OCI-LY7 (cell line): ENCODE results near the gene ENTR1. TPM values are rescaled to one million over a fixed set of nuclear protein-coding genes. Genes with fewer than 3 reads are reported as not detected.
A peak's percentile ranks its signal among the peaks of the same experiment; 100 is the strongest.

ENCODE experiments used
- BruUV-seq: library from RNA; stranded (reverse); fragments of 400-500 nt; replicated peaks from 2 replicates; lab custom pipeline; 2021; lab: Mats Ljungman, UMichigan
- CTCF ChIA-PET: fragments of 300-600 bp; sonication (Branson Sonifier 250); formaldehyde crosslinking; loops from one replicate; lab custom pipeline; 2022; ENCODE audit warnings: antibody characterized with exemption; ENCODE audit not compliant: unreplicated experiment; lab: Charles Lee
- POLR2A ChIA-PET: fragments of 300-600 bp; sonication (Branson Sonifier 250); formaldehyde crosslinking; loops from one replicate; lab custom pipeline; 2022; ENCODE audit warnings: antibody characterized with exemption; lab: Charles Lee
- DNase-seq: peaks from one replicate; pipeline ENCODE4 v3.0.0-alpha.2; 2015; ENCODE audit warnings: low spot score
- H2AFZ ChIP-seq: fragments of 200-600 bp; sonication (generic), shearing (Covaris generic); 2 replicates; pipeline ENCODE4 v1.6.1; 2014; ENCODE audit warnings: mild to moderate bottlenecking, antibody characterized with exemption, low read length, moderate library complexity
- H3K27ac ChIP-seq: fragments of 200-600 bp; sonication (generic); 2 replicates; pipeline ENCODE4 v1.5.1; 2014; ENCODE audit warnings: mixed run types, low read depth, mild to moderate bottlenecking, moderate library complexity, low read length, inconsistent platforms; ENCODE audit not compliant: poor library complexity, severe bottlenecking
- H3K36me3 ChIP-seq: fragments of 200-600 bp; sonication (generic); 2 replicates; pipeline ENCODE4 v1.6.1; 2014; ENCODE audit warnings: mild to moderate bottlenecking, antibody characterized with exemption, low read length, moderate library complexity, mixed read lengths; ENCODE audit not compliant: insufficient read depth
- H3K4me1 ChIP-seq: fragments of 200-600 bp; sonication (generic); 2 replicates; pipeline ENCODE4 v1.5.1; 2014; ENCODE audit warnings: mild to moderate bottlenecking, low read length; ENCODE audit not compliant: insufficient read depth, poor library complexity, severe bottlenecking
- H3K4me2 ChIP-seq: fragments of 200-600 bp; sonication (generic); 2 replicates; pipeline ENCODE4 v1.6.1; 2014; ENCODE audit warnings: mild to moderate bottlenecking, low read length
- H3K4me3 ChIP-seq: fragments of 200-600 bp; sonication (generic); 2 replicates; pipeline ENCODE4 v1.5.1; 2014; ENCODE audit warnings: mild to moderate bottlenecking, low read depth, low read length; ENCODE audit not compliant: poor library complexity, severe bottlenecking
- H3K79me2 ChIP-seq: fragments of 200-600 bp; sonication (generic); 2 replicates; pipeline ENCODE4 v1.6.1; 2016; ENCODE audit warnings: low read depth, mild to moderate bottlenecking, low read length, moderate library complexity, mixed read lengths; ENCODE audit not compliant: insufficient read depth
- H3K9me2 ChIP-seq: fragments of 200-600 bp; sonication (generic); 2 replicates; pipeline ENCODE4 v1.6.1; 2016; ENCODE audit warnings: mild to moderate bottlenecking, low read length, mixed read lengths; ENCODE audit not compliant: insufficient read depth
- H3K9me3 ChIP-seq: fragments of 200-600 bp; sonication (generic); 2 replicates; pipeline ENCODE4 v1.6.1; 2014; ENCODE audit warnings: mild to moderate bottlenecking, mixed run types, low read length, mixed read lengths
- H4K20me1 ChIP-seq: fragments of 200-600 bp; sonication (generic); 2 replicates; pipeline ENCODE4 v1.6.1; 2014; ENCODE audit warnings: mild to moderate bottlenecking, antibody characterized with exemption, low read length, moderate library complexity, mixed read lengths; ENCODE audit not compliant: insufficient read depth
- CTCF ChIP-seq: fragments of 200-600 bp; sonication (generic); conservative IDR thresholded peaks from 2 replicates; pipeline ENCODE4 v1.5.1; 2014; ENCODE audit warnings: mild to moderate bottlenecking, antibody characterized with exemption, low read length, moderate library complexity, mixed read lengths
- EZH2phosphoT487 ChIP-seq: fragments of 200-600 bp; sonication (generic); IDR thresholded peaks from 2 replicates; pipeline ENCODE4 v1.6.1; 2018; ENCODE audit warnings: low read depth, borderline replicate concordance, mild to moderate bottlenecking, mixed run types, antibody characterized with exemption, low read length, moderate library complexity, mixed read lengths
- intact Hi-C: fragments of 100-400 bp; cut with micrococcal nuclease; formaldehyde crosslinking; loops from one replicate; pipeline ENCODE4 v1.10.0; 2022; ENCODE audit not compliant: unreplicated experiment
- total RNA-seq, 2 experiments: library from RNA; depleted of rRNA in 1 of 2; stranded (reverse); fragments of >200 nt in 1 of 2; shearing (Covaris generic) in 1 of 2; gene quantifications; 2 replicates each; pipeline ENCODE4 v1.2.3, GENCODE V29; 2014 to 2022

The ENTR1 gene
- total RNA-seq, 2 experiments from 2014 or later: 103 to 109 TPM

DNA sequence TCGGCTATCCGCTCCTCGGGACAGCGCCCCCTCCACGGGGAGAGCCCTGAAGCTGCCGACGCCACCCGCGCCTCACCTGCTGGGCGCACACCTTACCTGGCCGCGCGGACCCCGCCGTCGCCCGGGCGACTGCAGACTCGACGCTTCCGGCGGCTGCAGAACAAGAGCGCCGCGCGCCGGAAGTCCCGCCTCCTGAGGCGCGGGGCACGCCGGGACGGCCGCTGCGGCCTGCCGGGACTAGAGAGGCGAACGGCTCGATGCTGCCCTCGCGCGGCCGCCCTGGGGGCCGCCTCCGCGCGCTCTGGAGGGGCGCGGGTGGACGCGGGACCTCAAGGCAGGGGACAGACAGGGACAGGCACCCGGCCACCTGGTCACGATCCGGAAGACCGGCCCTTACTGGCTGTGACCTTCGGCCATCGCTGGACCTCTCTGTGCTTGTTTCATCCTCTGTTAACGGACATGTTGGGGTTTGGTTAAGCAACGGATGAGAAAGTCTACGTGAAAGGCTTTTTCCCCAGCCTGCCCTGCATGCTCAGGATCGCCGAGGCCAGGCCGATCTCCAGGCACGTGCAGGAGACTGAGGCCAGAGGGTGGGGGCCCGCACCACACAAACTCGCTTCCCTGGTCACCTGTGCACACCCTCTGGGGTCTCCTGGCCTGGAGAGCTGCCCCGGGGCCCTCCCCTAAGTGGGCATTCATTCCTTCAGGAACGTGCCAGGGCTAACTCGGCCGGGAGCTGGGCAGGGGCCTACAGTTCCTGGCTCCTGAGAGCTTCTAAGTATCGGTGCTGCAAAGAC, 10.2 kb downstream of the ENTR1 start, which contains the start of gene SNAPC4:
SNAPC4 (minus strand) TSS at position 133 of the 797 bp plus-strand sequence. CDS start 1,742 bp downstream, outside the sequence.
- peak within 1 kb of the TSS; percentile 21; the same call in 1 of the 2 replicates for H2AFZ ChIP-seq
- peaks cover 10% of the 10 kb centered on the region; the same call in 1 of the 2 replicates for H4K20me1 ChIP-seq
- H3K4me1 ChIP-seq: peaks cover 20% of the 10 kb centered on the region

DNA sequence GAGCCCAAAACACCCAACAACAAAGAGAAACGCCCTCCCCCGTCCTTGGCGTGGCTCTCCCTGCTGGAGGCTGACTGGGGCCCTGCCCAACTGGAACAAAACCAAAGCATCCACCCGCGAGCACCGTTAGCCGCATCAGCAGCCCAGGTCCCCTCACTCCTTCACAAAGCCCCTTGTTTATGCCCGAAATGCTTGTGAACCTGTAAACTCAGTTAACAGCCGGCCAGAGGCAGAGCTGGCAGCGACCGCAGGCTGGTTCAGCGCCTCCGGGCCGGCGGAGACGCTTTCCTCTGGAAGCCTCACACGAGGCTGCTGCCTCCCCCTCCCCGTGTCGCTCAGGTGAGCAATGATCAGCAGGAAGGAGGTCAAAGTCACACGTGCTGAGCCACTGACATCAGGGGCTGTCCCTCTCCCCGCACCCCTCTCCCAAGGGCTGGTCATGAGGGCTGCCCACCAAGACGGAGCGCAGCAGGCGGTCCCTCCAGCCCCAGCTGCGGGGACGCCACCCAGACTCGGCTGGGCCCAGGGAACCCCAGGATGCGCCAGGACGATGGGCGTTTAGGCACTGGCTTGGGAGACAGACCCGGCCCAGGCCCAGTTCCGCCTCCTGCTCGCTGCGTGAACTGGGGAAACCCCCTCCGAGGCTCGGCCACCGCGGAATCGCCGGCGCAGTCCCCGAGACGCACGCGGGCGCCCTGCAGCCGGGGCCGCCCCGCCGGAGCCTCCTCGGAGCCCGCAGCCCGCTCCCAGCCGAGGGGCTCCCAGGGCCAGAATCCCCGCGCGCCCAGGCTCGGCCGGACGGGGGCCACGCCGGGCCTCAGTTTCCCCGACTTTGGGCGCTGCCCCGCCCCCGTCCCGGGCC, 11.0 kb downstream of the ENTR1 start:
- Histone ChIP-seq H3K36me3 (peaks cover 73% of the 10 kb centered on the region), H3K4me3 (peak overlapping the region; percentile 99), H3K4me1 (peaks cover 12% of the 10 kb centered on the region), H3K9me2 (no peaks in the 10 kb centered on the region), H4K20me1 (peaks cover 10% of the 10 kb centered on the region; the same call in 1 of the 2 replicates), H3K4me2 (peak overlapping the region; percentile 71), H3K9me3 (no peaks in the 10 kb centered on the region), H2AFZ (peak overlapping the region; percentile 21; the same call in 1 of the 2 replicates), H3K27ac (peak overlapping the region; percentile 4), H3K79me2 (peaks cover 23% of the 10 kb centered on the region)
- intact Hi-C loops: loop anchor here (1.0 kb wide), 4 partner anchors 36 to 87 kb away; partner anchors contain the start of genes DNLZ and INPP5E
- POLR2A ChIA-PET: no interaction called here
- peak; percentile 44 for DNase-seq
- TF ChIP-seq CTCF: no peak
- TF ChIP-seq EZH2phosphoT487: no peak
- CTCF ChIA-PET: no interaction called here
- no TSS peak for BruUV-seq

More for the DNA sequence above, 10.2 kb downstream of the ENTR1 start, which contains the start of gene SNAPC4:
- Histone ChIP-seq H3K79me2 (peaks cover 23% of the 10 kb centered on the region), H3K4me2 (peak within 1 kb of the TSS; percentile 71), H3K9me2 (no peaks in the 10 kb centered on the region), H3K4me3 (peak within 1 kb of the TSS; percentile 99), H3K27ac (peak within 1 kb of the TSS; percentile 4), H3K9me3 (no peaks in the 10 kb centered on the region), H3K36me3 (peaks cover 73% of the 10 kb centered on the region)
- no TSS peak for BruUV-seq
- TF ChIP-seq CTCF: peak; percentile 85
- no peak for TF ChIP-seq EZH2phosphoT487
- DNase-seq: peak; percentile 93
- ChIA-PET POLR2A (interaction anchor here (1.2 kb wide), 1 partner anchor 10 kb away, joined by 4 read pairs; the partner anchor contains the start of genes ENTR1 and PMPCA), CTCF (interaction anchor here (0.7 kb wide), 1 partner anchor 62 kb away, joined by 3 read pairs; no protein-coding TSS in a partner anchor)
- intact Hi-C loops: loop anchor here (1.0 kb wide), 4 partner anchors 37 to 88 kb away; partner anchors contain the start of genes DNLZ and INPP5E
